Panc1 (cell line): Measurements from ENCODE around the gene ATXN7L1. TPM values are rescaled to one million over a fixed set of nuclear protein-coding genes. Genes with fewer than 3 reads are reported as not detected.
A peak's percentile ranks its signal among the peaks of the same experiment; 100 is the strongest.

Source experiments
- ATAC-seq: fragments of 200-7000 bp; cut with Tn5 transposase; 2 replicates; pipeline ENCODE4 v1.9.1; 2020; ENCODE audit warnings: mild to moderate bottlenecking, moderate library complexity
- BruUV-seq: library from RNA; stranded (reverse); fragments of 400-500 nt; replicated peaks from 2 replicates; lab custom pipeline; 2021; lab: Mats Ljungman, UMichigan
- CTCF ChIA-PET: fragments of 300-600 bp; sonication (Branson Sonifier 250); formaldehyde crosslinking; loops from one replicate; lab custom pipeline; 2022; ENCODE audit warnings: antibody characterized with exemption; lab: Charles Lee
- POLR2A ChIA-PET: fragments of 300-600 bp; sonication (Branson Sonifier 250); formaldehyde crosslinking; loops from one replicate; lab custom pipeline; 2022; ENCODE audit warnings: antibody characterized with exemption; lab: Charles Lee
- DNase-seq: peaks from one replicate; pipeline ENCODE4 v3.0.0-alpha.2; 2010; ENCODE audit warnings: low read depth, low spot score
- H3K27ac ChIP-seq: 2 replicates; pipeline ENCODE4 v1.5.1; 2011; ENCODE audit warnings: mild to moderate bottlenecking, low read length, inconsistent platforms
- H3K27me3 ChIP-seq: fragments of 200-500 bp; sonication (Bioruptor generic); 2 replicates; pipeline ENCODE4 v1.6.0; 2014; ENCODE audit warnings: low read length, inconsistent platforms; ENCODE audit not compliant: control insufficient read depth, insufficient read depth
- H3K36me3 ChIP-seq: fragments of 200-500 bp; sonication (Bioruptor generic); 2 replicates; pipeline ENCODE4 v1.5.1; 2014; ENCODE audit warnings: inconsistent platforms, mild to moderate bottlenecking, low read length, moderate library complexity; ENCODE audit not compliant: control insufficient read depth, insufficient read depth
- H3K4me1 ChIP-seq: 2 replicates; pipeline ENCODE4 v1.5.1; 2011; ENCODE audit warnings: inconsistent platforms, mild to moderate bottlenecking, low read length, moderate library complexity; ENCODE audit not compliant: control insufficient read depth, insufficient read depth
- H3K4me3 ChIP-seq, 2 experiments: 2 replicates each; pipeline ENCODE4 v1.5.1; 2011 to 2012; ENCODE audit warnings: low read depth in 2 of 2, low read length in 2 of 2, mild to moderate bottlenecking in 2 of 2, inconsistent platforms in 1 of 2, moderate library complexity in 1 of 2
- H3K9me3 ChIP-seq: fragments of 200-500 bp; sonication (Bioruptor generic); 2 replicates; pipeline ENCODE4 v1.5.1; 2014; ENCODE audit warnings: low read depth, mild to moderate bottlenecking, inconsistent platforms, low read length, moderate library complexity; ENCODE audit not compliant: control insufficient read depth, insufficient read depth
- CTCF ChIP-seq: fragments of 450-650 bp; IDR thresholded peaks from 2 replicates; pipeline ENCODE4 v1.5.1; 2017; ENCODE audit warnings: mild to moderate bottlenecking
- POLR2AphosphoS5 ChIP-seq: IDR thresholded peaks from 2 replicates; pipeline ENCODE4 v1.6.1; 2012; ENCODE audit warnings: mild to moderate bottlenecking, low read depth, low read length, moderate library complexity
- REST ChIP-seq, 2 experiments: IDR thresholded peaks; 2 replicates each; pipeline ENCODE4 v1.6.1; 2011 to 2012; ENCODE audit warnings: low read depth in 2 of 2, control low read depth in 1 of 2, low read length in 1 of 2, mild to moderate bottlenecking in 1 of 2, moderate library complexity in 1 of 2; ENCODE audit not compliant: insufficient read depth in 1 of 2
- SIN3A ChIP-seq: IDR thresholded peaks from 2 replicates; pipeline ENCODE4 v1.6.1; 2012; ENCODE audit warnings: low read depth, mild to moderate bottlenecking, low read length, moderate library complexity, borderline replicate concordance; ENCODE audit not compliant: insufficient read depth
- TCF7L2 ChIP-seq: IDR thresholded peaks from 2 replicates; pipeline ENCODE4 v1.6.1; 2011; ENCODE audit warnings: mild to moderate bottlenecking, low read depth, low read length, inconsistent platforms
- in situ Hi-C: cut with HindIII; loops from 2 replicates; pipeline ENCODE4 v1.10.0; 2016; ENCODE audit warnings: low sequenced_read_pairs, low pct_unique_long_range_greater_than_20kb
- intact Hi-C: fragments of 100-400 bp; cut with micrococcal nuclease; formaldehyde crosslinking; loops from one replicate; pipeline ENCODE4 v1.10.0; 2022; ENCODE audit not compliant: unreplicated experiment
- total RNA-seq: library from RNA; stranded (reverse); gene quantifications from one replicate; pipeline ENCODE4 v1.2.1, GENCODE V29; 2021; ENCODE audit not compliant: unreplicated experiment

ATXN7L1 gene
- total RNA-seq, 1 experiment from 2014 or later, result 10.8 TPM

GRCh38 chr7:105776986-105777910, 99.2 kb downstream of the ATXN7L1 start:
- Histone ChIP-seq H3K36me3 (no peaks in the 10 kb centered on the region), H3K9me3 (peaks cover 3% of the 10 kb centered on the region; the same call in 1 of the 2 replicates), H3K27me3 (no peaks in the 10 kb centered on the region), H3K4me3 (no peak overlapping the region), H3K27ac (no peak overlapping the region), H3K4me1 (peaks cover 13% of the 10 kb centered on the region; the same call in 1 of the 2 replicates)
- CTCF ChIA-PET, result no interaction called here
- TF ChIP-seq TCF7L2 (no peak), SIN3A (no peak), CTCF (no peak), REST (IDR thresholded peaks at IDR 0.05; ENCODE audit: insufficient read depth in 1 of 2, low read depth in 2 of 2, low read length in 1 of 2) (no peak), POLR2AphosphoS5 (no peak)
- ATAC-seq (no peak), DNase-seq (no peak)
- no TSS peak for BruUV-seq
- intact Hi-C loops, result no loop called here
- POLR2A ChIA-PET, result no interaction called here
- in situ Hi-C loops, result no loop called here

GRCh38 chr7:105776068-105776790, 100.2 kb downstream of the ATXN7L1 start:
- peaks cover 13% of the 10 kb centered on the region; the same call in 1 of the 2 replicates for H3K4me1 ChIP-seq
- H3K27me3 ChIP-seq, result no peaks in the 10 kb centered on the region
- ATAC-seq (peak; percentile 99), DNase-seq (peak; percentile 91)
- intact Hi-C loops (no loop called here), in situ Hi-C loops (no loop called here)
- no peak overlapping the region for H3K27ac ChIP-seq
- TF ChIP-seq CTCF (no peak), TCF7L2 (peak; percentile 93)
- H3K4me3 ChIP-seq, result no peak overlapping the region
- BruUV-seq, result no TSS peak
- ChIA-PET CTCF (no interaction called here), POLR2A (no interaction called here)
- H3K36me3 ChIP-seq, result no peaks in the 10 kb centered on the region
- peaks cover 4% of the 10 kb centered on the region; the same call in 1 of the 2 replicates for H3K9me3 ChIP-seq
